Fibroblast of pulmonary artery (primary cell): Measurements from ENCODE around the gene CNTNAP2.

Experiments
- DNase-seq: peaks from one replicate; pipeline ENCODE4 v3.0.0-alpha.2; 2010; ENCODE audit warnings: low read depth
- H3K4me3 ChIP-seq: replicated peaks from 2 replicates; pipeline ENCODE4 v1.5.1; 2011; ENCODE audit warnings: low read depth, mild to moderate bottlenecking, control low read depth, low read length, moderate library complexity
- TF ChIP-seq, protein P1 (sequence below): IDR thresholded peaks from 2 replicates; pipeline ENCODE4 v1.5.1; 2011; ENCODE audit warnings: mild to moderate bottlenecking, control low read depth, low read length, inconsistent platforms; ENCODE audit errors: missing control alignments

The CNTNAP2 gene

DNA sequence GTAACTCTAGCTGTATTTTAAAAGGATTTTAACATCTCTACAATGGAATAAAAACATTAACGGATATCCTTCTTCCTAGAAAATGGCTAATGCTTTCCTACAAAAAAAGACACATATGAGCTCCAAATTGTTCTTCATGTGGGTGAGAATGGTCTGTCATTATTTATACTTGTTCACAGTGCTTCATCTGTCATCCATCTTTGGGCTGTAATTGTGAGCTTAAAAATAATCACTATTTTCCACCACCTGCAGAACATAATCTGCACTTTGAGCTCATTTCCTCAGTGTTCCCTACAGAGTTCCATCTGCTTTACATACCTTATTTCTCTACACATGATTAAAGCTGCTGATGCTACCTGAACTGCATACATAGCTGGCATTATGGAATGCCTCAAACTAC, 1494.8 kb downstream of the CNTNAP2 start:
- H3K4me3 ChIP-seq, result no peak overlapping the region
- TF ChIP-seq, protein P1, sequence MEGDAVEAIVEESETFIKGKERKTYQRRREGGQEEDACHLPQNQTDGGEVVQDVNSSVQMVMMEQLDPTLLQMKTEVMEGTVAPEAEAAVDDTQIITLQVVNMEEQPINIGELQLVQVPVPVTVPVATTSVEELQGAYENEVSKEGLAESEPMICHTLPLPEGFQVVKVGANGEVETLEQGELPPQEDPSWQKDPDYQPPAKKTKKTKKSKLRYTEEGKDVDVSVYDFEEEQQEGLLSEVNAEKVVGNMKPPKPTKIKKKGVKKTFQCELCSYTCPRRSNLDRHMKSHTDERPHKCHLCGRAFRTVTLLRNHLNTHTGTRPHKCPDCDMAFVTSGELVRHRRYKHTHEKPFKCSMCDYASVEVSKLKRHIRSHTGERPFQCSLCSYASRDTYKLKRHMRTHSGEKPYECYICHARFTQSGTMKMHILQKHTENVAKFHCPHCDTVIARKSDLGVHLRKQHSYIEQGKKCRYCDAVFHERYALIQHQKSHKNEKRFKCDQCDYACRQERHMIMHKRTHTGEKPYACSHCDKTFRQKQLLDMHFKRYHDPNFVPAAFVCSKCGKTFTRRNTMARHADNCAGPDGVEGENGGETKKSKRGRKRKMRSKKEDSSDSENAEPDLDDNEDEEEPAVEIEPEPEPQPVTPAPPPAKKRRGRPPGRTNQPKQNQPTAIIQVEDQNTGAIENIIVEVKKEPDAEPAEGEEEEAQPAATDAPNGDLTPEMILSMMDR, result no peak
- DNase-seq, result no peak

DNA sequence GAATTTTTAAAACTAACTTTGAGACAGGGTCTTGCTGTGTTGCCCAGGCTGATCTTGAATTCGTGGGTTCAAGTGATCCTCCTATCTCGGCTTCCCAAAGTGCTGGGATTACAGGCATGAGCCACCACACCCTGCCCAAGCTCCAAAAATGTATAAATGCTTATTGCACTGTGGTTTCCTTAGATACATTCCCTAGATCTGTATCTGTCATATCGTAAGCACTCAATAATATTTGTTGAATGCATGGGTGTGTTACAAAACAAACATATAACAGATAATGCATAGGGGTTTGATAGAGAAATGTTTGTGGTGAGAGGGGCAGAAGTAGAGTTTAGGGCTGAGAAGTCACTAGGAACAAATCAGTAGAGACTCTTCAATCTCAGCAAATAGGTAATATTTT, 1518.7 kb downstream of the CNTNAP2 start:
- DNase-seq, result no peak
- no peak overlapping the region for H3K4me3 ChIP-seq
- TF ChIP-seq, protein P1, result no peak

DNA sequence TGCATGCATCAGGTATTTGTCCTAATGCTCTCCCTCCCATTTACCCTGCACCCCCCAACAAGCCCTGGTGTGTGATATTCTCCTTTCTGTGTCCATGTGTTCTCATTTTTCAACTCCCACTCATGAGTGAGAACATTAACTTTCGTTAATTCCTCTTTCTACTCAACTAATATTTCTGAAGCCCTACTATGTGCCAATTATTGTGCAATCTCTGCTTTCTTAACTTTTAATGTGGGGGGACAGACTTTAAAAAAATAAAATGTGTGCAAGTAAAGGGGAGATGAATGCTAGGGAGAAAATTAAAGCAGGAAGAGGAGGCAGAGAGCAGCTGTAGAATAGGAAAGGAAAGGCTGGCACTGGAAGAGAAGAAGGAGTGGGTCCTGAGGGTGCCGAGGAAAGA, 1520.0 kb downstream of the CNTNAP2 start:
- no peak overlapping the region for H3K4me3 ChIP-seq
- TF ChIP-seq, protein P1, result no peak
- no peak for DNase-seq

DNA sequence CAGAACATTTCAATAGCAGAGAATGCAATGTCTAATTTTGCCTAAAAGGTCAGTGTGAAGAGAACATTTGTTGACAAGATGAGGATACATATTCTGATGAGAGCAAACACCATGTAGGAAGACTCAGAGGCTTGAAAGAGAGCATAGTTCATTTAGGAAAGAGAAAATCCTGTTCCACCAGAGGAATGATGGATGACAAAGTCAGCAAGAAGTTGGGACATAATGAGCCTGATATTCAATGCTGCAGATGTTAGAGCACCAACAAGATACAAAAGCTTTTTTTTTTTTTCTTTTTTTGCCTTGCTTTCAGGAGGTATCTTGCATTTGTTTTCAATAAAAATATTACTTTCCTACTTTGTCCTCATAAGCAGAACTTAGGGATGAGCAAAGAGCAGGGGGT, 1522.0 kb downstream of the CNTNAP2 start:
- TF ChIP-seq, protein P1, result no peak
- DNase-seq, result no peak
- no peak overlapping the region for H3K4me3 ChIP-seq

DNA sequence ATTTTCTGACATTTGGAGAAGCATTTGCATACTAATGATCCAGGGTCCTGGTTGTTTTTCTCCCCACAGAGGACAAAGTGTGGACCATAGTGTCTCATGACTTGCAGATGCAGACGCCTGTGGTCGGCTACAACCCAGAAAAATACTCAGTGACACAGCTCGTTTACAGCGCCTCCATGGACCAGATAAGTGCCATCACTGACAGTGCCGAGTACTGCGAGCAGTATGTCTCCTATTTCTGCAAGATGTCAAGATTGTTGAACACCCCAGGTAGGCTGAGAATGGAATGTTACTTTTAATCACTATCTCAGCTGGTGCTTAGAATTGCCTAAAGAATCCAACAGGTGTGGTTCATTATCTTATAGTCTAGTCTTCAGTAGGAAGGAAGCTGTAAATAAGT, 1522.4 kb downstream of the CNTNAP2 start:
- H3K4me3 ChIP-seq, result no peak overlapping the region
- no peak for DNase-seq
- TF ChIP-seq, protein P1, result no peak

DNA sequence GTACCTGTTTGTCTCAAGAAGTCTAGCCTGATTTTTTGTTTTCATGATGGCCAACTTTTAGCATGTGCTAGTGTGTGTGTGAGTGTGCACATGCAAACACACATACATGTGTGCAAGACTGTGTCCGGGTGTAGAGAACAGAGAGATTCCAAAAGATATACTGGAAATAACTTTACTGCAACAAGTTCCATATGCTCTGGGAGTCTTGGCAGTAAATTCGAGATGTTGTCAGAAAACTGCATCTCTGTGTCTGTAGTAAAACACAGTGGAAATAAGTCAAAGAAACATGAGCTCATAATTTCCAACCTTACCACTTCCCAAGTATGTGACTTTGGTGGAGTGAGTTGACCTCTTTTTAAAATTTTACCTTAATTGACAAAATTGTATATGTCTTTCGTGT, 1523.2 kb downstream of the CNTNAP2 start:
- H3K4me3 ChIP-seq, result no peak overlapping the region
- no peak for DNase-seq
- TF ChIP-seq, protein P1, result no peak

DNA sequence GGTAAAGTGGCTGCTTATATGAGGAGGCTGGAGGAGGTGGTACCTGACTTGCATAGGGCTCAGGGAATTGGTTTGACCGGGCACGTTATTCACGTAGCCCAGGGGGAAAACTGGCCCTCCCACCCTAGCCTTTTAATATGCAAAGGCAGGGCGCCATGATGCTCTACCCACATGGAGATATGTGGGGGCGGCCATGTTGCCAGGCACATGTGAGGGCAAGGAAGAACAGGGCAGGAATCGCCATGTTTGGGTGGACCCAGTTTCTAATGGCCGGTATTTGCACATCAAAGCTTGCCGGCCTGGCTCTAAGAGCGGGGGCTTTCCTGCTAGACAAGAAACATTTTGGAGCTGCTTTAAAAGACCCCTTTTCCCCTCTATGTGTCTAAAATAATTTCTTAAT, 1524.2 kb downstream of the CNTNAP2 start:
- DNase-seq, result no peak
- TF ChIP-seq, protein P1, result no peak
- no peak overlapping the region for H3K4me3 ChIP-seq
